GM12878 (cell line): ENCODE data around the gene SPATS1. TPM values are rescaled to one million over a fixed set of nuclear protein-coding genes. Genes with fewer than 3 reads are reported as not detected.

Experiments
- ATAC-seq: fragments of 200-7000 bp; cut with Tn5 transposase; 3 replicates; pipeline ENCODE4 v1.9.1; 2020; ENCODE audit warnings: mild to moderate bottlenecking, moderate library complexity
- BruUV-seq: library from RNA; stranded (reverse); fragments of 400-500 nt; replicated peaks from 2 replicates; lab custom pipeline; 2021; lab: Mats Ljungman, UMichigan
- CTCF ChIA-PET: fragments of 300-600 bp; sonication (Branson Sonifier 250); formaldehyde crosslinking; extraction: SDS; loops from one replicate; lab custom pipeline; 2021; ENCODE audit warnings: inconsistent platforms; lab: Yijun Ruan, JAX
- POLR2A ChIA-PET: fragments of 350-600 bp; formaldehyde crosslinking; extraction: SDS; loops from one replicate; lab custom pipeline; 2021; ENCODE audit warnings: inconsistent platforms; lab: Charles Lee
- RAD21 ChIA-PET: fragments of 300-600 bp; sonication (Branson Sonifier 250); formaldehyde crosslinking; loops from one replicate; lab custom pipeline; 2023; ENCODE audit warnings: antibody characterized with exemption; ENCODE audit not compliant: unreplicated experiment; lab: Charles Lee
- SMC1A ChIA-PET: fragments of 300-600 bp; sonication (Branson Sonifier 250); formaldehyde crosslinking; loops from one replicate; lab custom pipeline; 2023; ENCODE audit not compliant: unreplicated experiment, uncharacterized antibody; lab: Charles Lee
- DNase-seq: peaks from one replicate; pipeline ENCODE4 v3.0.0-alpha.2; 2011; ENCODE audit warnings: low read depth, low spot score
- FAIRE-seq: peaks from 3 replicates; lab custom pipeline; 2011; peaks lifted over from hg19 to GRCh38; lab: Jason Lieb, UNC
- H2AFZ ChIP-seq: 2 replicates; pipeline ENCODE4 v1.6.0; 2011; ENCODE audit warnings: low read depth, low read length, control low read depth; ENCODE audit not compliant: control insufficient read depth
- H3K27ac ChIP-seq: 2 replicates; pipeline ENCODE4 v1.5.1; 2011; ENCODE audit warnings: control low read depth; ENCODE audit not compliant: control insufficient read depth, insufficient read depth
- H3K27me3 ChIP-seq, 2 experiments: replicated peaks in 1 of 2; 2 replicates each; pipeline versions ENCODE4 v1.6.0 to v1.6.1; 2011; ENCODE audit warnings: low read length in 1 of 2; ENCODE audit not compliant: control insufficient read depth in 2 of 2, insufficient read depth in 2 of 2
- H3K36me3 ChIP-seq, 2 experiments: 2 replicates each; pipeline ENCODE4 v1.5.1; 2011; ENCODE audit warnings: low read length in 1 of 2; ENCODE audit not compliant: control insufficient read depth in 2 of 2, insufficient read depth in 2 of 2
- H3K4me1 ChIP-seq: 2 replicates; pipeline ENCODE4 v1.6.1; 2011; ENCODE audit warnings: mild to moderate bottlenecking, low read length, moderate library complexity, mixed read lengths; ENCODE audit not compliant: control insufficient read depth, insufficient read depth
- H3K4me2 ChIP-seq: 2 replicates; pipeline ENCODE4 v1.6.0; 2011; ENCODE audit warnings: control low read depth; ENCODE audit not compliant: control insufficient read depth, insufficient read depth
- H3K4me3 ChIP-seq: fragments of 200-600 bp; sonication (generic); 2 replicates; pipeline ENCODE4 v1.5.1; 2016
- H3K79me2 ChIP-seq: 2 replicates; pipeline ENCODE4 v1.6.0; 2011; ENCODE audit warnings: low read length; ENCODE audit not compliant: control insufficient read depth, insufficient read depth
- H3K9ac ChIP-seq: 2 replicates; pipeline ENCODE4 v1.8.0; 2011; ENCODE audit warnings: low read length, control low read depth, mixed read lengths; ENCODE audit not compliant: control insufficient read depth, insufficient read depth
- H3K9me3 ChIP-seq: replicated peaks from 3 replicates; pipeline ENCODE4 v1.5.1; 2011; ENCODE audit warnings: mild to moderate bottlenecking, low read length; ENCODE audit not compliant: control insufficient read depth, insufficient read depth
- H4K20me1 ChIP-seq: 2 replicates; pipeline ENCODE4 v1.6.0; 2011; ENCODE audit not compliant: control insufficient read depth, insufficient read depth
- BMI1 ChIP-seq: fragments of 450-650 bp; IDR thresholded peaks from 2 replicates; pipeline ENCODE4 v1.6.1; 2016; ENCODE audit warnings: mild to moderate bottlenecking, moderate library complexity, borderline replicate concordance
- NR2C2 ChIP-seq: IDR thresholded peaks from 2 replicates; pipeline ENCODE4 v1.6.1; 2011; ENCODE audit warnings: borderline replicate concordance, low read depth; ENCODE audit not compliant: control insufficient read depth, insufficient read length
- PBX3 ChIP-seq: IDR thresholded peaks from 2 replicates; pipeline ENCODE4 v1.6.1; 2011; ENCODE audit warnings: mild to moderate bottlenecking, low read depth, low read length, moderate library complexity; ENCODE audit not compliant: insufficient replicate concordance
- POLR2AphosphoS2 ChIP-seq: IDR thresholded peaks from 2 replicates; pipeline ENCODE4 v1.6.1; 2011; ENCODE audit warnings: low read depth, mild to moderate bottlenecking, low read length, improper control_type of control experiment, moderate library complexity
- RFX5 ChIP-seq: IDR thresholded peaks from 2 replicates; pipeline ENCODE4 v1.6.1; 2011; ENCODE audit warnings: low read depth, low read length, improper control_type of control experiment
- SRF ChIP-seq, 2 experiments: IDR thresholded peaks; 2 replicates each; pipeline ENCODE4 v1.6.1; 2011; ENCODE audit warnings: low read depth in 2 of 2, low read length in 2 of 2, mild to moderate bottlenecking in 1 of 2, moderate library complexity in 1 of 2
- SUZ12 ChIP-seq: fragments of 200-600 bp; sonication (generic); IDR thresholded peaks from one replicate; pipeline ENCODE4 v1.6.1; 2018; ENCODE audit warnings: antibody characterized with exemption, mild to moderate bottlenecking; ENCODE audit not compliant: unreplicated experiment
- TBL1XR1 ChIP-seq: IDR thresholded peaks from 2 replicates; pipeline ENCODE4 v1.6.1; 2012; ENCODE audit warnings: low read depth, low read length, improper control_type of control experiment
- USF1 ChIP-seq: IDR thresholded peaks from 2 replicates; pipeline ENCODE4 v1.6.1; 2011; ENCODE audit warnings: borderline replicate concordance, low read depth, mild to moderate bottlenecking, moderate library complexity, mixed read lengths, low read length; ENCODE audit not compliant: insufficient read depth; ENCODE audit errors: extremely low read length
- ZBTB11 ChIP-seq: fragments of 450-650 bp; formaldehyde crosslinking; IDR thresholded peaks from 2 replicates; pipeline ENCODE4 v1.5.0; 2022; ENCODE audit warnings: mild to moderate bottlenecking, missing genetic modification characterization
- WGBS: methylation state at CpG from one replicate; pipeline ENCODE4 v1.1.6; 2016; ENCODE audit warnings: low lambda C conversion rate; ENCODE audit not compliant: insufficient replicate concordance, insufficient coverage; ENCODE audit errors: missing lambda C conversion rate; 5-methylcytosine and 5-hydroxymethylcytosine counted together
- in situ Hi-C: fragments of 300-500 bp; cut with MboI; formaldehyde crosslinking; loops from 9 replicates; pipeline ENCODE4 v1.14.3; 2018; ENCODE audit warnings: mixed read lengths
- intact Hi-C: fragments of 100-400 bp; cut with micrococcal nuclease; formaldehyde crosslinking; loops from one replicate; pipeline ENCODE4 v1.14.2; 2022; ENCODE audit not compliant: unreplicated experiment
- polyA plus RNA-seq, 11 experiments: library from polyadenylated mRNA; depleted of rRNA in 4 of 11; unstranded in 6 of 11; stranded (reverse) in 5 of 11; fragments of >200 nt; fragmentation: Nextera tagmentation in 4 of 11; fragmentation: Illumina TruSeq in 1 of 11; extraction: Ambion mirVana in 4 of 11; extraction: Trizol in 1 of 11; gene quantifications; 1 replicate in 1 of 11; 2 replicates in 10 of 11; pipeline versions ENCODE4 v1.2.1 to v1.2.3, GENCODE V29; 2011 to 2016; ENCODE audit warnings: inconsistent platforms in 2 of 11, missing spikeins in 2 of 11, low read depth in 1 of 11
- total RNA-seq, 4 experiments: library from RNA; depleted of rRNA in 3 of 4; stranded (reverse); fragments of >200 nt in 3 of 4; fragmentation: Illumina TruSeq in 1 of 4; extraction: Trizol in 1 of 4; gene quantifications; 2 replicates each; pipeline versions ENCODE4 v1.2.1 to v1.2.3, GENCODE V29; 2013 to 2021
- TF ChIP-seq, protein P1 (sequence below): fragments of 450-650 bp; IDR thresholded peaks from 2 replicates; pipeline ENCODE4 v1.6.1; 2016; ENCODE audit warnings: mild to moderate bottlenecking, moderate library complexity, borderline replicate concordance

Gene SPATS1
- total and polyA plus RNA-seq, 10 of the 15 experiments (the other 5 are each of a cell fraction or from before 2014, with no cell fraction given) = 0.12 TPM; not detected in 9

DNA sequence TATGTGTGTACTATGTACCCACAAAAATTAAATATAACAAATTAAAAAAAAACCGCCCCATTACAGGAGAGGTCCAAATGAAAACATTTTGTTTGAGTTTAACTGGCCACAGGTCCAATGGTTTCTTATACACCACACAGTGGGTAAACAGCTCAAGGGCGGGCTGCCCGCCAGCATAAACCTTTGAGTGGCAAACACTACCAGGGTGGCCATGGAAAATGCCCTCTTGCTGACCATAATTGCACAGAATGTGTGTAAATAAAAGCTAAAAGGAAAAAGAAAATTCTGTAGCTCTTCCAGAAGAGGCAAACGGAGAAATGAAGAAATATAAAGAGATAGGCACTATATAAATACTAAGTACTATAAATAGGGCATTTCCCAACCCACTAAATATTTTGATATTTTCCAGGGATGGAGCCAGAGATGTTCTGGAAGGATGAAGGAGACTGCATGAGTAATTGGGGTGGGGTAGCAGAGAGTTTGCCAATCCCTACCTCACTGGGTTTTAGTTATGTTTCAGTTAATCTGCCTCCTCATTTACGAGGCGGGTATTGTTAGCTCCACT is 44.0 kb downstream of the SPATS1 start:
- FAIRE-seq = no peak
- POLR2A ChIA-PET = interaction anchor here (0.5 to 0.8 kb wide), 3 partner anchors 11 to 72 kb away, joined by 3 to 4 read pairs (median 3); no protein-coding TSS in a partner anchor
- no peak for TF ChIP-seq SRF (IDR thresholded peaks at IDR 0.05; ENCODE audit: low read depth in 2 of 2, low read length in 2 of 2)
- no peak for TF ChIP-seq ZBTB11 (CRISPR knock-in tag)
- no peak for TF ChIP-seq USF1
- no peak for TF ChIP-seq SUZ12
- no peak for TF ChIP-seq NR2C2
- no peak for TF ChIP-seq POLR2AphosphoS2
- TF ChIP-seq PBX3 = no peak
- no peak for TF ChIP-seq RFX5
- TF ChIP-seq, protein P1, sequence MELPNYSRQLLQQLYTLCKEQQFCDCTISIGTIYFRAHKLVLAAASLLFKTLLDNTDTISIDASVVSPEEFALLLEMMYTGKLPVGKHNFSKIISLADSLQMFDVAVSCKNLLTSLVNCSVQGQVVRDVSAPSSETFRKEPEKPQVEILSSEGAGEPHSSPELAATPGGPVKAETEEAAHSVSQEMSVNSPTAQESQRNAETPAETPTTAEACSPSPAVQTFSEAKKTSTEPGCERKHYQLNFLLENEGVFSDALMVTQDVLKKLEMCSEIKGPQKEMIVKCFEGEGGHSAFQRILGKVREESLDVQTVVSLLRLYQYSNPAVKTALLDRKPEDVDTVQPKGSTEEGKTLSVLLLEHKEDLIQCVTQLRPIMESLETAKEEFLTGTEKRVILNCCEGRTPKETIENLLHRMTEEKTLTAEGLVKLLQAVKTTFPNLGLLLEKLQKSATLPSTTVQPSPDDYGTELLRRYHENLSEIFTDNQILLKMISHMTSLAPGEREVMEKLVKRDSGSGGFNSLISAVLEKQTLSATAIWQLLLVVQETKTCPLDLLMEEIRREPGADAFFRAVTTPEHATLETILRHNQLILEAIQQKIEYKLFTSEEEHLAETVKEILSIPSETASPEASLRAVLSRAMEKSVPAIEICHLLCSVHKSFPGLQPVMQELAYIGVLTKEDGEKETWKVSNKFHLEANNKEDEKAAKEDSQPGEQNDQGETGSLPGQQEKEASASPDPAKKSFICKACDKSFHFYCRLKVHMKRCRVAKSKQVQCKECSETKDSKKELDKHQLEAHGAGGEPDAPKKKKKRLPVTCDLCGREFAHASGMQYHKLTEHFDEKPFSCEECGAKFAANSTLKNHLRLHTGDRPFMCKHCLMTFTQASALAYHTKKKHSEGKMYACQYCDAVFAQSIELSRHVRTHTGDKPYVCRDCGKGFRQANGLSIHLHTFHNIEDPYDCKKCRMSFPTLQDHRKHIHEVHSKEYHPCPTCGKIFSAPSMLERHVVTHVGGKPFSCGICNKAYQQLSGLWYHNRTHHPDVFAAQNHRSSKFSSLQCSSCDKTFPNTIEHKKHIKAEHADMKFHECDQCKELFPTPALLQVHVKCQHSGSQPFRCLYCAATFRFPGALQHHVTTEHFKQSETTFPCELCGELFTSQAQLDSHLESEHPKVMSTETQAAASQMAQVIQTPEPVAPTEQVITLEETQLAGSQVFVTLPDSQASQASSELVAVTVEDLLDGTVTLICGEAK = no peak
- TF ChIP-seq TBL1XR1 = no peak
- TF ChIP-seq BMI1 = no peak

More for the DNA sequence above, 44.0 kb downstream of the SPATS1 start:
- Histone ChIP-seq H3K27ac (no peak overlapping the region), H3K4me2 (peak overlapping the region; percentile 83), H3K4me1 (peaks cover 5% of the 10 kb centered on the region), H3K9me3 (no peaks in the 10 kb centered on the region), H3K9ac (peak overlapping the region; percentile 93; the same call in 1 of the 2 replicates), H4K20me1 (no peaks in the 10 kb centered on the region), H3K27me3 (no peaks in the 10 kb centered on the region), H3K79me2 (peaks cover 33% of the 10 kb centered on the region), H3K4me3 (peak overlapping the region; percentile 98), H2AFZ (peak overlapping the region; percentile 99; the same call in 1 of the 2 replicates), H3K36me3 (peaks cover 0 to 11% of the 10 kb centered on the region in 2 experiments; a peak in 1 of 4 replicates)
- RAD21 ChIA-PET = interaction anchor here (0.6 to 1.4 kb wide), 2 partner anchors 9 to 11 kb away, joined by 3 to 4 read pairs; no protein-coding TSS in a partner anchor
- in situ Hi-C loops = no loop called here
- DNase-seq = no peak
- 54% methylated on average over 6 of the region's 6 CpGs for WGBS
- intact Hi-C loops = no loop called here
- no TSS peak for BruUV-seq
- CTCF ChIA-PET = interaction anchor here (0.7 to 1.6 kb wide), 5 partner anchors 48 to 290 kb away, joined by 3 to 5 read pairs (median 3); partner anchors contain the start of gene AARS2
- SMC1A ChIA-PET = interaction anchor here (1.0 to 1.6 kb wide), 3 partner anchors 10 to 119 kb away, joined by 3 to 4 read pairs (median 3); no protein-coding TSS in a partner anchor
- ATAC-seq = no peak
